Measurements from ENCODE around the gene GNAO1.
A peak's percentile ranks its signal among the peaks of the same experiment; 100 is the strongest.

Gene GNAO1

GRCh38 chr16:56337858-56338325 lies 146.6 kb downstream of the GNAO1 start:
- DNase-seq: no peak

- no peak for DNase-seq
Observed at GRCh38 chr16:56338566-56339318, 147.5 kb downstream of the GNAO1 start.

GRCh38 chr16:56339431-56340195 lies 148.3 kb downstream of the GNAO1 start:
- DNase-seq: no peak

GRCh38 chr16:56340416-56340815 lies 149.1 kb downstream of the GNAO1 start:
- DNase-seq: no peak

GRCh38 chr16:56340864-56341365 lies 149.6 kb downstream of the GNAO1 start:
- no peak for DNase-seq

GRCh38 chr16:56341656-56342399 lies 150.5 kb downstream of the GNAO1 start:
- DNase-seq: no peak

GRCh38 chr16:56343661-56344517 lies 152.6 kb downstream of the GNAO1 start:
- no peak for DNase-seq

- DNase-seq: no peak
Observed at GRCh38 chr16:56344518-56345405, 153.5 kb downstream of the GNAO1 start.

GRCh38 chr16:56345406-56346050 lies 154.2 kb downstream of the GNAO1 start:
- no peak for DNase-seq

GRCh38 chr16:56346131-56346890 lies 155.0 kb downstream of the GNAO1 start:
- no peak for DNase-seq

GRCh38 chr16:56347166-56347565 lies 155.9 kb downstream of the GNAO1 start:
- DNase-seq: no peak

- no peak for DNase-seq
Observed at GRCh38 chr16:56347670-56348069, 156.4 kb downstream of the GNAO1 start.

- DNase-seq: peak; percentile 80
Observed at GRCh38 chr16:56348168-56349085, 157.1 kb downstream of the GNAO1 start.

GRCh38 chr16:56349086-56349415 lies 157.8 kb downstream of the GNAO1 start:
- no peak for DNase-seq

GRCh38 chr16:56349711-56350161 lies 158.4 kb downstream of the GNAO1 start:
- DNase-seq: no peak

GRCh38 chr16:56350491-56351405 lies 159.5 kb downstream of the GNAO1 start:
- no peak for DNase-seq

- no peak for DNase-seq
Observed at GRCh38 chr16:56351481-56351880, 160.2 kb downstream of the GNAO1 start.

Measured in DMS 273 treated with DMSO at 0.1 percent for 48 hours (cell line).